GM23248 (cell line): ENCODE results near the gene PLIN3.

ENCODE experiments used
- EZH2 ChIP-seq: fragments of 200-600 bp; sonication (generic); IDR thresholded peaks from 2 replicates; pipeline ENCODE4 v1.6.1; 2018; ENCODE audit warnings: antibody characterized with exemption, mild to moderate bottlenecking; ENCODE audit not compliant: insufficient read depth, poor library complexity, severe bottlenecking
- EZH2phosphoT487 ChIP-seq: fragments of 200-600 bp; sonication (generic); IDR thresholded peaks from 2 replicates; pipeline ENCODE4 v1.6.1; 2018; ENCODE audit warnings: antibody characterized with exemption, moderate library complexity, mild to moderate bottlenecking, low read depth; ENCODE audit not compliant: insufficient read depth

DNA sequence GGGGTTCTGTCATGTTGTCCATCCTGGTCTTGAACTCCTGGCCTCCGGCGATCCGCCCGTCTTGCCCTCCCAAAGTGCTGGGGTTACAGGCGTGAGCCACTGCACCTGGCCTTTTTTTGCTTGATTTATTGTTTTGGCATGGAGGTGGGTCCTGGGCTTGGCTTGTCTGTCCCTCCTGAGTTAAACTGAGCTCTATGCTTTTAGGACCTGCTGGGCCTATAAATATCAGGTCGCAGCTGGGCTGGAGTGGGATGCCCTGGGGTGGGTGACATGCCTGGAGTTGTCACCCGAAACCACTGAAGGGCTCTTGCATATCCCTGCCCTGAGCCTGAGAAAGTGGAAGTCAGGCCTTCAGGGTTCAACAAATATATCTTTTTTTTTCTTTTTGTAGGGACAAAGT is 29.7 kb upstream of the PLIN3 start:
- TF ChIP-seq EZH2, result no peak
- TF ChIP-seq EZH2phosphoT487, result no peak
